Measurements from ENCODE around the gene GID8.
"Not testable (repeated sequence)": the region's sequence is repeated elsewhere in the genome, so short reads cannot be mapped to it uniquely, and the experiment has no call there.

GID8 gene

DNA sequence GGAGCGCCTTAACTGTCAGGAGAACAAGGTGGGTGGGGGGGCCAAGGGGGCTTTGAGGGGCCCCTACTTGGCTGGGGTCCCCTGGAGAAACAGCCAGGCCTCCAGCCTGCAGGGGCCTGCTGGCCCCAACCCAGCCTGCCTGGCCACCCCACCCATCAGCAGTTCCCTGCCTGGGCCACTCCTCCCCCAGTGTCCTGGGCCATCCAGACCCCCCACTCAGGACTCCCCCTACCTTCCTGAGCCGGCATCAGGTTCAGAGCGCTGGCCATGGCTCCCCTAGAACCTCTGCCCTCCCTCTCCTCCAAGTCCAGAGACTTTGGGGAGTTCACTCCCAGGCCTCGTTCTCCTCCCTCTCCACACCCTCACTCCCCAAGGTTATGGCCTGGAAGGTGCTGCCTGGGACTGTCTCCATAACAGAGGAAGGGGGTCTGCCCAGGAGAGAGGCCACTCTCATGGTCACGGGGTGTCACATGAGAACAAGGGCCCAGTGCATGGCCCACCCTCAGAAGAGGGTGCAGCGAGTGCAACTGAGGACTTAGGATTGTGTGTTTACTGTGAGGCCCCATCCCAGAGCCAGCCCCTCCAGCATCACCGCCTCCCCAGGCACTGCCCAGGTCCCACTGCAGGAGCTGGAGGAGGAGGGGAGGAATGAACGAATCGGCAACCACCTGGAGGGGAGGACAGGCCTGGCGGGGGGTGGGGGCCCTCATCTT lies 20.6 kb downstream of the GID8 start:
- no peak for DNase-seq (ENCODE audit: low read depth)

- DNase-seq (ENCODE audit: low read depth): no peak
Observed at GRCh38 chr20:62959101-62959971, 21.4 kb downstream of the GID8 start.

GRCh38 chr20:62959998-62960436 lies 22.1 kb downstream of the GID8 start:
- no peak for DNase-seq (ENCODE audit: low read depth)

GRCh38 chr20:62960446-62961309 lies 22.7 kb downstream of the GID8 start:
- not testable (repeated sequence) for DNase-seq (ENCODE audit: low read depth)

- DNase-seq (ENCODE audit: low read depth): no peak
Observed at GRCh38 chr20:62961310-62961783, 23.4 kb downstream of the GID8 start.

DNA sequence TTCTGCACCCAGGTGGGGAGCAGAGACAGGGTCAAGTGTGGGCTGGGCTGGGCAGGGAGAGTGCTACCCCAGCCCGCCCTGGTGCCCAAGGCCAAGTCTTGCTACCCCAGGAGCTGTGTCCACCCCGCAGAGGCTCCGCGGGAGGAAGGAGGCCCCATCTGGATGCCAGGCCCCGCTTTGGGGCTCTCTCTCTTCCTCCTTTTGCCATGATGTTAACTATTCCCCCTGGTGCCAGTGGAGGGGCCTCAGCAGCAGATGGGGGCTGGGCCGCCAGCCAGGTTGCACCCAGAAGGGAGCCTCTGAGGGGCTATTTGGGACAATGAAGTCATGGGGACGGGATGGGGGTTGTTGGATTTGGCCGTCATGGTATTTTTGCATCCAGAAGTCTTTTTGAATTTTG lies 23.9 kb downstream of the GID8 start:
- DNase-seq (ENCODE audit: low read depth): no peak

DNA sequence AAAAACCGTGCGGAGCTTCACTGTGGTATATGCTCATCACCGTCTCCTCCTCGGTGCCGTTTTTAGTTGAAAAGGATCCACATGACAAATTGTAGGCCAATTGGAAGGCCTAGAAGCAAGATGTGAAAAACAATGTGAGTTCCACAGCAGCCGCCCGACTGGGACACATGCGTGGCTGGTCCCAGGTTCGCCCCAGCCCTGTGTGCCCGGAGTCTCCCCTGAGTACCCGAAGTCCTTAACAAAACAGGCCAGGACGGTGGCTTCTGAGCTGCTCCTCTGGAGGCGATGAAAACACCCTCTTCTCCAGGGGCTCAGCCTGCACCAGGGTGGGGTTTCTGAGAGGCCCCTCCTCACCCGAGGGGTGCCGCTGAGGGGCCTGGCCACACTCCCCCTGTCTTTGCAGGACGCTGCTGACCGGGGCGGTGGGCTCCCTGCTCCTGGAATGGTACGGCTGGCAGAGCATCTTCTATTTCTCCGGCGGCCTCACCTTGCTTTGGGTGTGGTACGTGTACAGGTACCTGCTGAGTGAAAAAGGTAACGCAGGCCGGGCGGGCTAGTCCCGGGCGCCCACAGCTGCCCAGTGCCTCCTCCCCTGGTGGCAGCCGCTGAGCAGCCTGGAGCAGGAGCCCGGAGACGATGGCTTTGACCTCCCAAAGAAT lies 24.4 kb downstream of the GID8 start:
- no peak for DNase-seq (ENCODE audit: low read depth)

GRCh38 chr20:62962891-62963613 lies 25.1 kb downstream of the GID8 start:
- no peak for DNase-seq (ENCODE audit: low read depth)

GRCh38 chr20:62963614-62964397 lies 25.9 kb downstream of the GID8 start:
- DNase-seq (ENCODE audit: low read depth): no peak

DNA sequence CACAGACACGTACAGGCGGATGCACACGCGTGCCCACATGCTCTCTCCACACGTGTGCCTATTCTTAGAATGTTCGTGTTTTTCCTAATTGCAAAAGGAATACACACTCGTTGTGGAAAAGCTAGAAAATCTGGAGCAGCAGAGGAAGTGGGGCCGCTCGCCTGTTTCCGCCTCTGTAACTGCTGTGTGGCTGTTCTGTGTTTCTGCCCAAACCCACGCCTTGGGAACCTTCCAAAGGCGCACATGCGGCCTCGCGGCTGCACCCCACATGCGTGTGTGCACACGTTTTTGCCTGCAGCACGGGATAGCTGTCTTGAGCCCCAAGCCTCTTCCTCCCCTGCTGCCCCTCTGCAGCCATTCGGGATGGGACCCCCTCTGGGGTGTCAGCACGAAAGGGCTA lies 26.8 kb downstream of the GID8 start:
- DNase-seq (ENCODE audit: low read depth): no peak

- no peak for DNase-seq (ENCODE audit: low read depth)
Observed at GRCh38 chr20:62965363-62965771, 27.4 kb downstream of the GID8 start.

DNA sequence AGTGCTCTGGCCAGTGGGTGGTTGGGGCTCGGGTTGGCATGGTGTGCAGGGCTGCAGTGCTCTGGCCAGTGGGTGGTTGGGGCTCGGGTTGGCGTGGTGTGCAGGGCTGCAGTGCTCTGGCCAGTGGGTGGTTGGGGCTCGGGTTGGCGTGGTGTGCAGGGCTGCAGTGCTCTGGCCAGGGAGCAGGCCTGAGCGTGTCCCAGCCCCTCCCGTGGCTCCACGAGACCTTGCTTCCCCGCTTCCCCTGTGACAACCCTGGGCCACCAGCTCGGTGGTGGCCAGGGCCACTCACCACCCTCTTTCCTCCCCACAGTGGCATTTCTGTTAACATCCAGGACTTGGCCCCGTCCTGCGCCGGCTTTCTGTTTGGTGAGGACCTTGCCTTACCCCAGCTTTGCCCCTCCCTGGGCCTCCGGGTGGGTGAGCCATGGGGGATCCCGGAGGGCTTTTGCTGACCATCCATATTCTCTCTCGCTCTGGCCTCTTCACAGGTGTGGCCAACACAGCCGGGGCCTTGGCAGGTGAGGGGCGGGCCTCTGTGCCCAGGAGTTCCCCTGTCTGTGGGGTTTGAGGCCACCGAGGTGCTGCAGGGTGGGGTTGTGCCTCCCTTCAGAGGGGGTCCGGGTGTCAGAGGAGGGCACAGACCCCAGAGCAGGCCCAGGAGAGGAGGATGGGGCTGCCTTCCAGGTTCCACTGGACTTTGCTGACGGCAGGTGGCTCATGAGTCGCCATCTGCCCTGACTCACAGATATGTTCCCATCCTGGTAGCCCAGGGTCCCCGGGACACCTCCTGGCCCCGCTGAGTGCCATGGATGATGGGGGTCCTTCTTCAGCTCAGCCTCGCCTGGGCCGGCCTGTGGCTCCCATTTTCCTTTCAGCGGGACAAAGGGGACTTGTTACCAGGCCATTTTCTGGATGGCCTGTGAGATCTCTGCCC lies 28.5 kb downstream of the GID8 start:
- no peak for DNase-seq (ENCODE audit: low read depth)

GRCh38 chr20:62967149-62967501 lies 29.2 kb downstream of the GID8 start:
- DNase-seq (ENCODE audit: low read depth): no peak

DNA sequence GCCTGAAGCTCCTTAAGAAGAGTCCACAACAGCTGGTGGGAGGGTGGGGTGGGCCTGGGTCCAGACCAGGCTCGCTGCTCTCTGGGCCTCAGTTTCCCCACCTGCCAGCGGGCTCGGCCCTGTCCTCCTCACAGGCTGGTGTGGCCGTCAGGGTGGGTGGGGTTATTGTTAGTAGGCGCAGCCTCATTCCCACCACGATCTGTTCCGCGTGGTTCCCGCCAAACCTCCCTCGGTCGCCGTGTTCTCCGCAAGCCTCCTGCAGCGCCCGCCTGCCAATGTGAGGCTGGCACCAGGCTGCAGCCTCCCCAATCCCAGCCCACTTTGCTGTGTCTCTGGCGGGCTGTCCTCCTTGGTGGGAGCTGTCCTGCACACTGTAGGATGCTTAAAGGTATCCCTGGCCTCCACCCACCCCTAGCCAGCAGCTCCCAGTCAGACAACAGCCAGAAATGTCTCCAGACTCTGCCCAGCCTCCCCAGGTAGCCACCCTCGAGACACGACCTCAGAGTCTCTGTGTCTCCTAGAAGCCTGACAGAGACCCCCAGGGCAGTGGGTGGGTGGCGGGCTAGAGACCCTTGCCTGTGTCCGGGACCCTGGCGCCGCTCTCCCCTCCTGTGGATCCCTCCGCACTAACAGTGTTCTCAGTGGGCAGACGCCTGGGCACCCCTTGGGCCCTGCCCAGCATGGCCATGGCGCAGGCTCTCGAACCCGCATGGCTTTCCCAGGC lies 29.8 kb downstream of the GID8 start:
- no peak for DNase-seq (ENCODE audit: low read depth)

- DNase-seq (ENCODE audit: low read depth): no peak
Observed at GRCh38 chr20:62968378-62969178, 30.6 kb downstream of the GID8 start.

GRCh38 chr20:62969179-62969760 lies 31.3 kb downstream of the GID8 start:
- no peak for DNase-seq (ENCODE audit: low read depth)

- no peak for DNase-seq (ENCODE audit: low read depth)
Observed at GRCh38 chr20:62969939-62970306, 32.0 kb downstream of the GID8 start.

All from stimulated activated CD4-positive, alpha-beta T cell treated with anti-CD3 and anti-CD28 coated beads, Interleukin-2, amount 100 ng/mL, for 4 hours (primary cell).